HCT116 (cell line): ENCODE data around the gene NFXL1. TPM values are rescaled to one million over a fixed set of nuclear protein-coding genes. Genes with fewer than 3 reads are reported as not detected.

Experiments
- ATAC-seq: fragments of 200-7000 bp; cut with Tn5 transposase; 2 replicates; pipeline ENCODE4 v1.9.1; 2020; ENCODE audit warnings: mild to moderate bottlenecking, moderate library complexity
- BruUV-seq: library from RNA; stranded (reverse); fragments of 400-500 nt; replicated peaks from 2 replicates; lab custom pipeline; 2021; lab: Mats Ljungman, UMichigan
- CTCF ChIA-PET: fragments of 300-600 bp; sonication (Branson Sonifier 250); formaldehyde crosslinking; loops from one replicate; lab custom pipeline; 2021; ENCODE audit warnings: antibody characterized with exemption; lab: Charles Lee
- POLR2A ChIA-PET: fragments of 300-600, 350-600 bp; sonication (Branson Sonifier 250); formaldehyde crosslinking; loops from one replicate; lab custom pipeline; 2021; ENCODE audit warnings: antibody characterized with exemption; lab: Charles Lee
- RAD21 ChIA-PET, 2 experiments: fragments of 300-600 bp; sonication (Branson Sonifier 250); formaldehyde crosslinking; loops; one replicate each; lab custom pipeline; 2023; ENCODE audit warnings: low total read pairs in 2 of 2; ENCODE audit not compliant: uncharacterized antibody in 2 of 2, unreplicated experiment in 2 of 2, low non-redundant PET in 1 of 2; lab: Charles Lee
- DNase-seq: peaks from one replicate; pipeline ENCODE4 v3.0.0-alpha.2; 2010; ENCODE audit warnings: low read depth, low spot score
- H2AFZ ChIP-seq: fragments of 200-600 bp; shearing (Covaris generic), sonication (generic); 2 replicates; pipeline ENCODE4 v1.6.1; 2017; ENCODE audit warnings: low read depth, mixed run types, mixed read lengths, antibody characterized with exemption, low read length; ENCODE audit not compliant: poor library complexity, severe bottlenecking
- H3K27ac ChIP-seq: 2 replicates; pipeline ENCODE4 v1.5.1; 2012; ENCODE audit warnings: low read depth, low read length
- H3K27me3 ChIP-seq: fragments of 200-600 bp; sonication (generic); 2 replicates; pipeline ENCODE4 v1.6.1; 2016; ENCODE audit warnings: mixed run types, low read length, mixed read lengths; ENCODE audit not compliant: insufficient read depth
- H3K36me3 ChIP-seq, 2 experiments: fragments of 200-500 bp in 1 of 2; fragments of 200-600 bp in 1 of 2; sonication (Bioruptor generic) in 1 of 2; sonication (generic) in 1 of 2; 2 replicates each; pipeline versions ENCODE4 v1.5.1 to v1.6.1; 2014 to 2016; ENCODE audit warnings: low read length in 2 of 2, inconsistent platforms in 1 of 2, mixed read lengths in 1 of 2, mixed run types in 1 of 2; ENCODE audit not compliant: insufficient read depth in 2 of 2, control insufficient read depth in 1 of 2
- H3K4me1 ChIP-seq, 2 experiments: fragments of 200-600 bp in 1 of 2; sonication (generic) in 1 of 2; 2 replicates each; pipeline versions ENCODE4 v1.5.1 to v1.6.1; 2012 to 2017; ENCODE audit warnings: low read length in 2 of 2, inconsistent platforms in 1 of 2, mild to moderate bottlenecking in 1 of 2, mixed read lengths in 1 of 2, mixed run types in 1 of 2, moderate library complexity in 1 of 2; ENCODE audit not compliant: insufficient read depth in 2 of 2, control insufficient read depth in 1 of 2
- H3K4me2 ChIP-seq: fragments of 200-600 bp; sonication (generic); 2 replicates; pipeline ENCODE4 v1.6.1; 2017; ENCODE audit warnings: mixed run types, low read length, mixed read lengths
- H3K4me3 ChIP-seq, 2 experiments: fragments of 200-600 bp in 1 of 2; sonication (generic) in 1 of 2; replicated peaks in 1 of 2; 2 replicates each; pipeline ENCODE4 v1.5.1; 2011 to 2016; ENCODE audit warnings: low read length in 2 of 2, control low read depth in 1 of 2, low read depth in 1 of 2, mild to moderate bottlenecking in 1 of 2, mixed read lengths in 1 of 2, mixed run types in 1 of 2
- H3K79me2 ChIP-seq: fragments of 200-600 bp; sonication (generic); 2 replicates; pipeline ENCODE4 v1.6.1; 2017; ENCODE audit warnings: mild to moderate bottlenecking, mixed run types, low read length, moderate library complexity, mixed read lengths; ENCODE audit not compliant: insufficient read depth
- H3K9ac ChIP-seq: fragments of 200-600 bp; sonication (generic); 2 replicates; pipeline ENCODE4 v1.6.1; 2016; ENCODE audit warnings: low read length, mixed read lengths
- H3K9me2 ChIP-seq: fragments of 200-600 bp; sonication (generic), shearing (Covaris generic); 2 replicates; pipeline ENCODE4 v1.6.1; 2017; ENCODE audit warnings: mixed run types, mild to moderate bottlenecking, moderate library complexity; ENCODE audit not compliant: insufficient read depth
- H3K9me3 ChIP-seq, 2 experiments: fragments of 200-500 bp in 1 of 2; fragments of 200-600 bp in 1 of 2; sonication (Bioruptor generic) in 1 of 2; sonication (generic) in 1 of 2; 2 replicates each; pipeline ENCODE4 v1.6.1; 2014 to 2017; ENCODE audit warnings: low read length in 2 of 2, mixed read lengths in 2 of 2, inconsistent platforms in 1 of 2, low read depth in 1 of 2, mild to moderate bottlenecking in 1 of 2, mixed run types in 1 of 2, moderate library complexity in 1 of 2; ENCODE audit not compliant: control insufficient read depth in 1 of 2, insufficient read depth in 1 of 2
- H4K20me1 ChIP-seq: fragments of 200-600 bp; sonication (generic), shearing (Covaris generic); 2 replicates; pipeline ENCODE4 v1.6.1; 2017; ENCODE audit warnings: mixed run types, mild to moderate bottlenecking, moderate library complexity; ENCODE audit not compliant: insufficient read depth
- CBX3 ChIP-seq: IDR thresholded peaks from 2 replicates; pipeline ENCODE4 v1.6.1; 2012; ENCODE audit warnings: low read depth
- CTCF ChIP-seq, 3 experiments: fragments of 200-600 bp in 1 of 3; sonication (generic) in 1 of 3; IDR thresholded peaks in 2 of 3; conservative IDR thresholded peaks in 1 of 3; 2 replicates each; pipeline ENCODE4 v1.5.1; 2012 to 2017; ENCODE audit warnings: low read depth in 2 of 3, low read length in 2 of 3, antibody characterized with exemption in 1 of 3, borderline replicate concordance in 1 of 3, control low read depth in 1 of 3, mild to moderate bottlenecking in 1 of 3, mixed read lengths in 1 of 3, mixed run types in 1 of 3, moderate library complexity in 1 of 3; ENCODE audit not compliant: insufficient read depth in 1 of 3
- ELF1 ChIP-seq: IDR thresholded peaks from 2 replicates; pipeline ENCODE4 v1.6.1; 2012; ENCODE audit warnings: low read depth, borderline replicate concordance
- JUND ChIP-seq: IDR thresholded peaks from 2 replicates; pipeline ENCODE4 v1.6.1; 2012
- POLR2A ChIP-seq: IDR thresholded peaks from 2 replicates; pipeline ENCODE4 v1.7.0; 2011; ENCODE audit warnings: borderline replicate concordance; ENCODE audit not compliant: insufficient read depth, insufficient read length; ENCODE audit errors: extremely low read depth
- RAD21 ChIP-seq: IDR thresholded peaks from 2 replicates; pipeline ENCODE4 v1.6.1; 2012; ENCODE audit warnings: low read depth, mild to moderate bottlenecking
- SP1 ChIP-seq: IDR thresholded peaks from 2 replicates; pipeline ENCODE4 v1.6.1; 2012; ENCODE audit warnings: low read depth
- SRF ChIP-seq: IDR thresholded peaks from 2 replicates; pipeline ENCODE4 v1.6.1; 2012; ENCODE audit warnings: low read depth
- YY1 ChIP-seq: IDR thresholded peaks from 2 replicates; pipeline ENCODE4 v1.6.1; 2011; ENCODE audit warnings: low read length, low read depth, moderate library complexity, mild to moderate bottlenecking; ENCODE audit not compliant: insufficient replicate concordance; ENCODE audit errors: extremely low read depth
- intact Hi-C: fragments of 100-400 bp; cut with micrococcal nuclease; formaldehyde crosslinking; loops from 2 replicates; pipeline ENCODE4 v1.10.0; 2022
- total RNA-seq: library from RNA; stranded (reverse); gene quantifications from one replicate; pipeline ENCODE4 v1.2.1, GENCODE V29; 2021; ENCODE audit not compliant: unreplicated experiment
- TF ChIP-seq, protein P1 (sequence below): IDR thresholded peaks from 2 replicates; pipeline ENCODE4 v1.6.1; 2012
- TF ChIP-seq, protein P2 (sequence below): IDR thresholded peaks from 2 replicates; pipeline ENCODE4 v1.6.1; 2011; ENCODE audit warnings: mild to moderate bottlenecking, low read length, moderate library complexity; ENCODE audit not compliant: insufficient replicate concordance; ENCODE audit errors: extremely low read depth
- TF ChIP-seq, protein P3 (sequence below): IDR thresholded peaks from 2 replicates; pipeline ENCODE4 v1.6.1; 2012; ENCODE audit warnings: low read depth

The NFXL1 gene
- total RNA-seq, 1 experiment from 2014 or later: 26.8 TPM

- no peak for TF ChIP-seq CTCF (IDR thresholded peaks at IDR 0.05 in 2 of 3, conservative IDR thresholded peaks at IDR 0.05 in 1 of 3; ENCODE audit: borderline replicate concordance in 1 of 3, insufficient read depth in 1 of 3, low read depth in 2 of 3, low read length in 2 of 3)
- no peak for TF ChIP-seq CBX3
- TF ChIP-seq JUND: no peak
- no peak for TF ChIP-seq POLR2A
- TF ChIP-seq SRF: no peak
- TF ChIP-seq, protein P1, sequence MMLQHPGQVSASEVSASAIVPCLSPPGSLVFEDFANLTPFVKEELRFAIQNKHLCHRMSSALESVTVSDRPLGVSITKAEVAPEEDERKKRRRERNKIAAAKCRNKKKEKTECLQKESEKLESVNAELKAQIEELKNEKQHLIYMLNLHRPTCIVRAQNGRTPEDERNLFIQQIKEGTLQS: no peak
- no peak for TF ChIP-seq YY1
- TF ChIP-seq, protein P2, sequence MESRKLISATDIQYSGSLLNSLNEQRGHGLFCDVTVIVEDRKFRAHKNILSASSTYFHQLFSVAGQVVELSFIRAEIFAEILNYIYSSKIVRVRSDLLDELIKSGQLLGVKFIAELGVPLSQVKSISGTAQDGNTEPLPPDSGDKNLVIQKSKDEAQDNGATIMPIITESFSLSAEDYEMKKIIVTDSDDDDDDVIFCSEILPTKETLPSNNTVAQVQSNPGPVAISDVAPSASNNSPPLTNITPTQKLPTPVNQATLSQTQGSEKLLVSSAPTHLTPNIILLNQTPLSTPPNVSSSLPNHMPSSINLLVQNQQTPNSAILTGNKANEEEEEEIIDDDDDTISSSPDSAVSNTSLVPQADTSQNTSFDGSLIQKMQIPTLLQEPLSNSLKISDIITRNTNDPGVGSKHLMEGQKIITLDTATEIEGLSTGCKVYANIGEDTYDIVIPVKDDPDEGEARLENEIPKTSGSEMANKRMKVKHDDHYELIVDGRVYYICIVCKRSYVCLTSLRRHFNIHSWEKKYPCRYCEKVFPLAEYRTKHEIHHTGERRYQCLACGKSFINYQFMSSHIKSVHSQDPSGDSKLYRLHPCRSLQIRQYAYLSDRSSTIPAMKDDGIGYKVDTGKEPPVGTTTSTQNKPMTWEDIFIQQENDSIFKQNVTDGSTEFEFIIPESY: no peak
- TF ChIP-seq, protein P3, sequence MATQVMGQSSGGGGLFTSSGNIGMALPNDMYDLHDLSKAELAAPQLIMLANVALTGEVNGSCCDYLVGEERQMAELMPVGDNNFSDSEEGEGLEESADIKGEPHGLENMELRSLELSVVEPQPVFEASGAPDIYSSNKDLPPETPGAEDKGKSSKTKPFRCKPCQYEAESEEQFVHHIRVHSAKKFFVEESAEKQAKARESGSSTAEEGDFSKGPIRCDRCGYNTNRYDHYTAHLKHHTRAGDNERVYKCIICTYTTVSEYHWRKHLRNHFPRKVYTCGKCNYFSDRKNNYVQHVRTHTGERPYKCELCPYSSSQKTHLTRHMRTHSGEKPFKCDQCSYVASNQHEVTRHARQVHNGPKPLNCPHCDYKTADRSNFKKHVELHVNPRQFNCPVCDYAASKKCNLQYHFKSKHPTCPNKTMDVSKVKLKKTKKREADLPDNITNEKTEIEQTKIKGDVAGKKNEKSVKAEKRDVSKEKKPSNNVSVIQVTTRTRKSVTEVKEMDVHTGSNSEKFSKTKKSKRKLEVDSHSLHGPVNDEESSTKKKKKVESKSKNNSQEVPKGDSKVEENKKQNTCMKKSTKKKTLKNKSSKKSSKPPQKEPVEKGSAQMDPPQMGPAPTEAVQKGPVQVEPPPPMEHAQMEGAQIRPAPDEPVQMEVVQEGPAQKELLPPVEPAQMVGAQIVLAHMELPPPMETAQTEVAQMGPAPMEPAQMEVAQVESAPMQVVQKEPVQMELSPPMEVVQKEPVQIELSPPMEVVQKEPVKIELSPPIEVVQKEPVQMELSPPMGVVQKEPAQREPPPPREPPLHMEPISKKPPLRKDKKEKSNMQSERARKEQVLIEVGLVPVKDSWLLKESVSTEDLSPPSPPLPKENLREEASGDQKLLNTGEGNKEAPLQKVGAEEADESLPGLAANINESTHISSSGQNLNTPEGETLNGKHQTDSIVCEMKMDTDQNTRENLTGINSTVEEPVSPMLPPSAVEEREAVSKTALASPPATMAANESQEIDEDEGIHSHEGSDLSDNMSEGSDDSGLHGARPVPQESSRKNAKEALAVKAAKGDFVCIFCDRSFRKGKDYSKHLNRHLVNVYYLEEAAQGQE: no peak
- TF ChIP-seq RAD21: no peak
- TF ChIP-seq ELF1: no peak
- TF ChIP-seq SP1: no peak
- ChIA-PET POLR2A (no interaction called here), RAD21 (no interaction called here), CTCF (no interaction called here)
- no peak for ATAC-seq
- Histone ChIP-seq H3K27me3 (no peaks in the 10 kb centered on the region), H3K27ac (no peak overlapping the region), H3K9me2 (no peaks in the 10 kb centered on the region), H3K4me1 (no peaks in the 10 kb centered on the region), H3K9ac (no peak overlapping the region), H2AFZ (no peak overlapping the region), H4K20me1 (no peaks in the 10 kb centered on the region), H3K36me3 (no peaks in the 10 kb centered on the region), H3K4me3 (no peak overlapping the region), H3K4me2 (no peak overlapping the region), H3K79me2 (no peaks in the 10 kb centered on the region), H3K9me3 (no peaks in the 10 kb centered on the region)
- intact Hi-C loops: no loop called here
- no peak for DNase-seq
- no TSS peak for BruUV-seq
Measured at GRCh38 chr4:47824840-47825239, 89.5 kb downstream of the NFXL1 start.
